ENCODE measurements around the gene HS3ST1. TPM values are rescaled to one million over a fixed set of nuclear protein-coding genes. Genes with fewer than 3 reads are reported as not detected.

The HS3ST1 gene
- total RNA-seq, 4 donors from 2014 or later = 3.1 to 12.5 (median 5.4) TPM

- DNase-seq (ENCODE audit: extremely low spot score) = no peak
- H3K36me3 ChIP-seq = no peaks in the 10 kb centered on the region
- WGBS = 85% methylated on average over 2 of the region's 2 CpGs
- TF ChIP-seq POLR2AphosphoS5 (IDR thresholded peaks at IDR 0.05) = no peak
- TF ChIP-seq EP300 (IDR thresholded peaks at IDR 0.05) = no peak
- H3K4me3 ChIP-seq = no peak overlapping the region
- no peaks in the 10 kb centered on the region for H3K4me1 ChIP-seq
- no peak overlapping the region for H3K27ac ChIP-seq (replicated peaks in 1 of 4)
- H3K9me3 ChIP-seq = no peaks in the 10 kb centered on the region
- intact Hi-C loops (cut with DNase I) = no loop called here
- H3K27me3 ChIP-seq = no peaks in the 10 kb centered on the region
These were observed 39.2 kb upstream of the HS3ST1 start for GRCh38 chr4:11467931-11468330.

- Histone ChIP-seq H3K4me1 (no peaks in the 10 kb centered on the region), H3K9me3 (peaks cover 0 to 17% (median 12%) of the 10 kb centered on the region in 4 donors), H3K27me3 (no peaks in the 10 kb centered on the region), H3K27ac (replicated peaks in 1 of 4) (no peak overlapping the region), H3K4me3 (no peak overlapping the region), H3K36me3 (no peaks in the 10 kb centered on the region)
- TF ChIP-seq, protein P1, sequence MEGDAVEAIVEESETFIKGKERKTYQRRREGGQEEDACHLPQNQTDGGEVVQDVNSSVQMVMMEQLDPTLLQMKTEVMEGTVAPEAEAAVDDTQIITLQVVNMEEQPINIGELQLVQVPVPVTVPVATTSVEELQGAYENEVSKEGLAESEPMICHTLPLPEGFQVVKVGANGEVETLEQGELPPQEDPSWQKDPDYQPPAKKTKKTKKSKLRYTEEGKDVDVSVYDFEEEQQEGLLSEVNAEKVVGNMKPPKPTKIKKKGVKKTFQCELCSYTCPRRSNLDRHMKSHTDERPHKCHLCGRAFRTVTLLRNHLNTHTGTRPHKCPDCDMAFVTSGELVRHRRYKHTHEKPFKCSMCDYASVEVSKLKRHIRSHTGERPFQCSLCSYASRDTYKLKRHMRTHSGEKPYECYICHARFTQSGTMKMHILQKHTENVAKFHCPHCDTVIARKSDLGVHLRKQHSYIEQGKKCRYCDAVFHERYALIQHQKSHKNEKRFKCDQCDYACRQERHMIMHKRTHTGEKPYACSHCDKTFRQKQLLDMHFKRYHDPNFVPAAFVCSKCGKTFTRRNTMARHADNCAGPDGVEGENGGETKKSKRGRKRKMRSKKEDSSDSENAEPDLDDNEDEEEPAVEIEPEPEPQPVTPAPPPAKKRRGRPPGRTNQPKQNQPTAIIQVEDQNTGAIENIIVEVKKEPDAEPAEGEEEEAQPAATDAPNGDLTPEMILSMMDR (IDR thresholded peaks at IDR 0.05) = no peak
- TF ChIP-seq POLR2AphosphoS5 (IDR thresholded peaks at IDR 0.05) (no peak), EP300 (IDR thresholded peaks at IDR 0.05) (no peak), POLR2A (IDR thresholded peaks at IDR 0.05; ENCODE audit: low read depth) (no peak)
- no peak for DNase-seq (ENCODE audit: extremely low spot score)
- intact Hi-C loops (cut with DNase I) = no loop called here
- WGBS = 90% methylated on average over 1 of the region's 1 CpG
These were observed 35.0 kb upstream of the HS3ST1 start for GRCh38 chr4:11463707-11464106.

DNA sequence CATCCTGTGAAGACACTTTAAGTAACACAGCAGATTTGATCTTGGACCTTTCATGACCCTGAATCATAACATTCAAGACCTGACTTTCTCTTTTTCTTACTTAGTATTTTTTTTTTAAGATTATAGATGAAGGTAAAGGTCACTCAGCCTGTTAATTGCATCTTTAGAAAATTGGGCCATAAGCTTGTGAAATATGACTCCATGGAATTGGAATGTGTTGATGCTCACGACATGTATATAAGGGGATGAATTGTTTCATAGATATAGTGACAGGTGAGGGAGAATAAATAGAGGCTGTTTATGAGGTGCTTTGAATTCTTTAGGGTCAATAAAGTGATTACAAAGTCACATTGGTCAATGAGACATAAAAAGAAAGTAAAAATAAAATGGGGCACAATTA is 27.7 kb upstream of the HS3ST1 start:
- Histone ChIP-seq H3K27ac (replicated peaks in 1 of 4) (no peak overlapping the region), H3K9me3 (peaks cover 0 to 17% (median 12%) of the 10 kb centered on the region in 4 donors)

DNA sequence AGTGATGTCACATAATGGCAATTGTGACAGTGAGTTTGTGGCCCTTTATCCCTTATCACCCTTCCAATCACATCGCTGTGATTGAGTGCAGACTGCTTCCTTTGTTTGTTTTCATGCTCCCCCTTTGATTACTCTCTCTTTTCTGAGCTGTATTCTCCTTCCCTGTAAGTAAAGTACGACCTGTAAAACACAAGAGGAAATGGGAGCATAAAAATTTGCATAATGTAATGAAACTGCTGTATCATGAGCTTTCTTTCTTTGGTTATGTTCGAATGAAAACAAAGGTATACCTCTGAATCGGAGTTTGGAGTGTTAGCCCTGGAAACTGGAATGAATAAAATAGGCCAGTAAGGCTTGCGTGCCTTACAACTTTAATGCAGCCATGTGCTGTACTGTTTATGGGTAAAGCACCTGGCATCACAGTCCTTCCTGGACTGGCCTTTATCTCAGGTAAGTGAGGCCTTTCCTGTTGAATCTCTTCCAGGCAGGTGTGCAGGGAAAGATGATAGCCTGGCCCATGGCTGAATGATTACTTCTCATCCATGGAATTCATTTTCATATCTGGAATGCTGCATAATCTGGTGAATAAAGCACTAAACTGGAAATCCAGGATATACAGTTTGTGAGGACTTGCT is 26.6 kb upstream of the HS3ST1 start:
- Histone ChIP-seq H3K4me1 (no peaks in the 10 kb centered on the region), H3K27ac (replicated peaks in 1 of 4) (no peak overlapping the region), H3K4me3 (no peak overlapping the region), H3K36me3 (no peaks in the 10 kb centered on the region), H3K27me3 (no peaks in the 10 kb centered on the region), H3K9me3 (peaks cover 0 to 10% (median 7%) of the 10 kb centered on the region in 4 donors)
- TF ChIP-seq, protein P1 (IDR thresholded peaks at IDR 0.05) = no peak
- TF ChIP-seq POLR2A (IDR thresholded peaks at IDR 0.05; ENCODE audit: low read depth) = no peak
- no peak for TF ChIP-seq POLR2AphosphoS5 (IDR thresholded peaks at IDR 0.05)
- no peak for TF ChIP-seq EP300 (IDR thresholded peaks at IDR 0.05)
- 72% methylated on average over 5 of the region's 5 CpGs for WGBS
- intact Hi-C loops (cut with DNase I) = no loop called here
- no peak for DNase-seq (ENCODE audit: extremely low spot score)

More for the DNA sequence above, 27.7 kb upstream of the HS3ST1 start:
- intact Hi-C loops (cut with DNase I) = no loop called here
- H3K36me3 ChIP-seq = no peaks in the 10 kb centered on the region
- no peaks in the 10 kb centered on the region for H3K27me3 ChIP-seq
- no peak overlapping the region for H3K4me3 ChIP-seq
- TF ChIP-seq EP300 (IDR thresholded peaks at IDR 0.05) = no peak
- no peak for TF ChIP-seq POLR2A (IDR thresholded peaks at IDR 0.05; ENCODE audit: low read depth)
- TF ChIP-seq POLR2AphosphoS5 (IDR thresholded peaks at IDR 0.05) = no peak
- TF ChIP-seq, protein P1 (IDR thresholded peaks at IDR 0.05) = no peak
- 78% methylated on average over 1 of the region's 1 CpG for WGBS
- no peak for DNase-seq (ENCODE audit: extremely low spot score)
- no peaks in the 10 kb centered on the region for H3K4me1 ChIP-seq

- Histone ChIP-seq H3K36me3 (no peaks in the 10 kb centered on the region), H3K27ac (replicated peaks in 1 of 4) (no peak overlapping the region), H3K27me3 (no peaks in the 10 kb centered on the region), H3K4me3 (no peak overlapping the region), H3K9me3 (no peaks in the 10 kb centered on the region), H3K4me1 (peaks cover 0 to 4% (median 2%) of the 10 kb centered on the region in 4 donors)
- peak; percentile 5 for DNase-seq (ENCODE audit: extremely low spot score)
- 91% methylated on average over 1 of the region's 1 CpG for WGBS
- intact Hi-C loops (cut with DNase I) = no loop called here
- TF ChIP-seq EP300 (IDR thresholded peaks at IDR 0.05) = no peak
- no peak for TF ChIP-seq POLR2A (IDR thresholded peaks at IDR 0.05; ENCODE audit: low read depth)
- TF ChIP-seq POLR2AphosphoS5 (IDR thresholded peaks at IDR 0.05) = no peak
- TF ChIP-seq, protein P1 (IDR thresholded peaks at IDR 0.05) = no peak
These were observed 23.0 kb upstream of the HS3ST1 start for GRCh38 chr4:11451716-11452115.

All from esophagus muscularis mucosa (tissue), 4 donors.